B cell (primary cell): ENCODE data around the gene NPAS3. TPM values are rescaled to one million over a fixed set of nuclear protein-coding genes. Genes with fewer than 3 reads are reported as not detected.

ENCODE experiments used
- ATAC-seq: fragments of 200-7000 bp; cut with Tn5 transposase; one replicate; pipeline ENCODE4 v1.10.0; 2021; ENCODE audit warnings: low read depth, mild to moderate bottlenecking, moderate number of reproducible peaks, moderate library complexity
- CTCF ChIA-PET: fragments of 350-600 bp; sonication (Branson Sonifier 250); formaldehyde crosslinking; loops from one replicate; lab custom pipeline; 2021; ENCODE audit warnings: antibody characterized with exemption, inconsistent platforms; lab: Charles Lee
- POLR2A ChIA-PET: fragments of 350-600 bp; sonication (Branson Sonifier 250); formaldehyde crosslinking; loops from one replicate; lab custom pipeline; 2021; ENCODE audit warnings: antibody characterized with exemption; lab: Charles Lee
- DNase-seq: peaks from one replicate; pipeline ENCODE4 v3.0.0; 2013
- H2AFZ ChIP-seq: 2 replicates; pipeline ENCODE4 v1.6.1; 2012; ENCODE audit warnings: mild to moderate bottlenecking, low read depth, low read length; ENCODE audit not compliant: insufficient read depth, poor library complexity, severe bottlenecking
- H3K27ac ChIP-seq, 2 donors: 1 replicate in 1 of 2; 2 replicates in 1 of 2; pipeline ENCODE4 v1.5.1; 2012 to 2013; ENCODE audit warnings: low read length in 2 of 2, mild to moderate bottlenecking in 2 of 2, moderate library complexity in 1 of 2
- H3K27me3 ChIP-seq, 4 experiments: fragments of 200-600 bp in 1 of 4; sonication (generic) in 1 of 4; replicated peaks in 1 of 4; 1 replicate in 2 of 4; 2 replicates in 2 of 4; pipeline versions ENCODE4 v1.6.1 to v1.7.0; 2013 to 2016; ENCODE audit warnings: low read length in 3 of 4, mild to moderate bottlenecking in 2 of 4, mixed read lengths in 1 of 4, moderate library complexity in 1 of 4; ENCODE audit not compliant: insufficient read depth in 4 of 4, control insufficient read depth in 3 of 4; ENCODE audit errors: control extremely low read depth in 1 of 4
- H3K36me3 ChIP-seq, 2 experiments: replicated peaks in 1 of 2; 1 replicate in 1 of 2; 2 replicates in 1 of 2; pipeline versions ENCODE4 v1.6.1 to v1.7.1; 2013; ENCODE audit warnings: low read length in 1 of 2; ENCODE audit not compliant: insufficient read depth in 2 of 2, control insufficient read depth in 1 of 2; ENCODE audit errors: control extremely low read depth in 1 of 2, extremely low read depth in 1 of 2
- H3K4me1 ChIP-seq, 2 donors: fragments of 200-600 bp in 1 of 2; sonication (generic) in 1 of 2; 1 replicate in 1 of 2; 2 replicates in 1 of 2; pipeline versions ENCODE4 v1.5.1 to v1.6.1; 2013 to 2017; ENCODE audit warnings: low read length in 2 of 2; ENCODE audit not compliant: control insufficient read depth in 2 of 2, insufficient read depth in 2 of 2
- H3K4me2 ChIP-seq: replicated peaks from 2 replicates; pipeline ENCODE3; 2012; ENCODE audit warnings: mild to moderate bottlenecking, low read depth, low read length; ENCODE audit not compliant: poor library complexity, severe bottlenecking
- H3K4me3 ChIP-seq, 5 experiments: fragments of 200-600 bp in 1 of 5; sonication (generic) in 1 of 5; 1 replicate in 3 of 5; 2 replicates in 2 of 5; pipeline versions ENCODE4 v1.5.1 to v1.7.0; 2011 to 2016; ENCODE audit warnings: low read length in 4 of 5, mild to moderate bottlenecking in 4 of 5, low read depth in 2 of 5, control low read depth in 1 of 5, moderate library complexity in 1 of 5; ENCODE audit not compliant: insufficient read depth in 1 of 5; ENCODE audit errors: control extremely low read depth in 1 of 5, extremely low read depth in 1 of 5
- H3K79me2 ChIP-seq: fragments of 200-600 bp; sonication (generic); one replicate; pipeline ENCODE4 v1.6.0; 2016; ENCODE audit warnings: low read length; ENCODE audit not compliant: control insufficient read depth, insufficient read depth
- H3K9ac ChIP-seq: fragments of 200-600 bp; sonication (generic); 2 replicates; pipeline ENCODE4 v1.6.1; 2017; ENCODE audit warnings: mild to moderate bottlenecking, low read length, moderate library complexity
- H3K9me3 ChIP-seq, 3 donors: one replicate each; pipeline versions ENCODE4 v1.6.1 to v1.7.1; 2013; ENCODE audit warnings: low read length in 2 of 3; ENCODE audit not compliant: control insufficient read depth in 2 of 3, insufficient read depth in 1 of 3; ENCODE audit errors: control extremely low read depth in 1 of 3
- H4K20me1 ChIP-seq: 2 replicates; pipeline ENCODE4 v1.6.0; 2012; ENCODE audit warnings: mild to moderate bottlenecking, low read length; ENCODE audit not compliant: insufficient read depth, control insufficient read depth, poor library complexity, severe bottlenecking
- H3K27ac Mint-ChIP-seq: one replicate; pipeline ENCODE4 v1.8.0; 2021; ENCODE audit warnings: mixed read lengths
- H3K27me3 Mint-ChIP-seq: one replicate; pipeline ENCODE4 v1.8.0; 2021; ENCODE audit warnings: mixed read lengths
- H3K4me1 Mint-ChIP-seq: one replicate; pipeline ENCODE4 v1.8.0; 2021; ENCODE audit warnings: mixed read lengths
- H3K4me3 Mint-ChIP-seq: one replicate; pipeline ENCODE4 v1.8.0; 2021; ENCODE audit warnings: mixed read lengths
- H3K9me3 Mint-ChIP-seq: one replicate; pipeline ENCODE4 v1.8.0; 2022; ENCODE audit warnings: mixed read lengths; ENCODE audit not compliant: insufficient read depth
- CTCF ChIP-seq: fragments of 200-600 bp; IDR thresholded peaks from one replicate; pipeline ENCODE4 v1.8.0; 2022; ENCODE audit warnings: antibody characterized with exemption, mild to moderate bottlenecking
- EZH2 ChIP-seq: IDR thresholded peaks from 2 replicates; pipeline ENCODE4 v1.6.1; 2012; ENCODE audit warnings: borderline replicate concordance, low read depth, mild to moderate bottlenecking, moderate library complexity, low read length; ENCODE audit not compliant: insufficient read depth, poor library complexity, severe bottlenecking
- WGBS: methylation state at CpG from one replicate; pipeline ENCODE4 v1.1.5; 2013; ENCODE audit warnings: missing lambda C conversion rate; ENCODE audit not compliant: insufficient coverage; 5-methylcytosine and 5-hydroxymethylcytosine counted together
- intact Hi-C: fragments of 100-400 bp; cut with micrococcal nuclease; formaldehyde crosslinking; loops from one replicate; pipeline ENCODE4 v1.10.0; 2022
- polyA plus RNA-seq: library from polyadenylated mRNA; depleted of rRNA; stranded (reverse); fragments of >200 nt; gene quantifications from 2 replicates; pipeline ENCODE4 v1.2.3, GENCODE V29; 2012
- total RNA-seq, 2 donors: library from RNA; stranded (reverse); fragments of 120-200 nt in 1 of 2; gene quantifications; 1 replicate in 1 of 2; 2 replicates in 1 of 2; pipeline versions ENCODE4 v1.2.3 to v1.2.4, GENCODE V29; 2013 to 2022

The NPAS3 gene
- total and polyA plus RNA-seq, 2 donors (not counting 1 experiment from before 2014, with no cell fraction given): not detected

GRCh38 chr14:32980902-32981501, 42.3 kb downstream of the NPAS3 start:
- H3K4me3 Mint-ChIP-seq: no peak overlapping the region
- H3K9me3 Mint-ChIP-seq: no peaks in the 10 kb centered on the region
- TF ChIP-seq EZH2: no peak
- no peak for TF ChIP-seq CTCF
- Histone ChIP-seq H4K20me1 (no peaks in the 10 kb centered on the region), H2AFZ (no peak overlapping the region), H3K36me3 (no peaks in the 10 kb centered on the region), H3K4me2 (no peak overlapping the region), H3K4me1 (no peaks in the 10 kb centered on the region), H3K4me3 (no peak overlapping the region), H3K9me3 (no peaks in the 10 kb centered on the region), H3K27ac (no peak overlapping the region), H3K79me2 (no peaks in the 10 kb centered on the region), H3K27me3 (no peaks in the 10 kb centered on the region), H3K9ac (no peak overlapping the region)
- CTCF ChIA-PET: no interaction called here
- H3K27ac Mint-ChIP-seq: no peak overlapping the region
- H3K27me3 Mint-ChIP-seq: no peaks in the 10 kb centered on the region
- POLR2A ChIA-PET: no interaction called here
- WGBS: 86% methylated on average over 2 of the region's 3 CpGs
- DNase-seq: no peak
- ATAC-seq: no peak
- H3K4me1 Mint-ChIP-seq: no peaks in the 10 kb centered on the region
- intact Hi-C loops: no loop called here

- no peak overlapping the region for H3K9ac ChIP-seq
- H2AFZ ChIP-seq: no peak overlapping the region
- POLR2A ChIA-PET: no interaction called here
- H3K27me3 ChIP-seq: no peaks in the 10 kb centered on the region
- Mint-ChIP-seq H3K27ac (no peak overlapping the region), H3K4me3 (no peak overlapping the region), H3K27me3 (no peaks in the 10 kb centered on the region), H3K4me1 (no peaks in the 10 kb centered on the region), H3K9me3 (no peaks in the 10 kb centered on the region)
- ATAC-seq (no peak), DNase-seq (no peak)
- no CpG with 5 or more reads among the region's 2 CpGs for WGBS
- no peak overlapping the region for H3K4me2 ChIP-seq
- H3K36me3 ChIP-seq: no peaks in the 10 kb centered on the region
- no peaks in the 10 kb centered on the region for H4K20me1 ChIP-seq
- no peaks in the 10 kb centered on the region for H3K9me3 ChIP-seq
- CTCF ChIA-PET: no interaction called here
- H3K4me1 ChIP-seq: no peaks in the 10 kb centered on the region
- H3K4me3 ChIP-seq: no peak overlapping the region
- no peak overlapping the region for H3K27ac ChIP-seq
- H3K79me2 ChIP-seq: no peaks in the 10 kb centered on the region
- intact Hi-C loops: no loop called here
- no peak for TF ChIP-seq CTCF
- TF ChIP-seq EZH2: no peak
These were observed 45.7 kb downstream of the NPAS3 start for GRCh38 chr14:32984241-32984930.
